GM23338 (cell line): Measurements from ENCODE around the gene LCE2A.

Experiments
- CREB1 ChIP-seq: fragments of 250-450 bp; sonication (Bioruptor Pico); IDR thresholded peaks from 2 replicates; pipeline ENCODE4 v1.5.0; 2020; ENCODE audit warnings: low read depth, mild to moderate bottlenecking, moderate library complexity
- ETS1 ChIP-seq: IDR thresholded peaks from 2 replicates; pipeline ENCODE4 v1.6.1; 2016; ENCODE audit warnings: antibody characterized with exemption
- EZH2 ChIP-seq: fragments of 200-600 bp; sonication (generic); IDR thresholded peaks from one replicate; pipeline ENCODE4 v1.8.0; 2017; ENCODE audit warnings: antibody characterized with exemption, mild to moderate bottlenecking, low read depth; ENCODE audit not compliant: unreplicated experiment
- EZH2phosphoT487 ChIP-seq: fragments of 200-600 bp; sonication (generic); IDR thresholded peaks from one replicate; pipeline ENCODE4 v1.8.1; 2018; ENCODE audit warnings: antibody characterized with exemption; ENCODE audit not compliant: unreplicated experiment
- JUNB ChIP-seq: IDR thresholded peaks from one replicate; pipeline ENCODE4 v1.6.1; 2016; ENCODE audit warnings: antibody characterized with exemption; ENCODE audit not compliant: unreplicated experiment
- NANOG ChIP-seq: IDR thresholded peaks from 2 replicates; pipeline ENCODE4 v1.6.1; 2016; ENCODE audit warnings: antibody characterized with exemption, borderline replicate concordance
- POLR2AphosphoS5 ChIP-seq: IDR thresholded peaks from 2 replicates; pipeline ENCODE4 v1.6.1; 2016; ENCODE audit warnings: antibody characterized with exemption, low read depth
- STAT1 ChIP-seq: IDR thresholded peaks from one replicate; pipeline ENCODE4 v1.6.1; 2016; ENCODE audit warnings: antibody characterized with exemption; ENCODE audit not compliant: unreplicated experiment
- ZNF114 ChIP-seq: fragments of 250-450 bp; sonication (Bioruptor Pico); IDR thresholded peaks from 2 replicates; pipeline ENCODE4 v1.5.0; 2020; ENCODE audit warnings: mild to moderate bottlenecking, moderate library complexity
- TF ChIP-seq, protein P1 (sequence below), 2 experiments: fragments of 200-600 bp in 1 of 2; sonication (generic) in 1 of 2; conservative IDR thresholded peaks; 2 replicates each; pipeline versions ENCODE4 v1.5.1 to v1.6.1; 2016 to 2017; ENCODE audit warnings: antibody characterized with exemption in 2 of 2, low read depth in 2 of 2, mild to moderate bottlenecking in 2 of 2, moderate library complexity in 1 of 2
- TF ChIP-seq, protein P2 (sequence below): IDR thresholded peaks from one replicate; pipeline ENCODE4 v1.6.1; 2018; ENCODE audit warnings: antibody characterized with exemption; ENCODE audit not compliant: unreplicated experiment

GRCh38 chr1:152747831-152748230, 49.7 kb downstream of the LCE2A start:
- TF ChIP-seq, protein P1, sequence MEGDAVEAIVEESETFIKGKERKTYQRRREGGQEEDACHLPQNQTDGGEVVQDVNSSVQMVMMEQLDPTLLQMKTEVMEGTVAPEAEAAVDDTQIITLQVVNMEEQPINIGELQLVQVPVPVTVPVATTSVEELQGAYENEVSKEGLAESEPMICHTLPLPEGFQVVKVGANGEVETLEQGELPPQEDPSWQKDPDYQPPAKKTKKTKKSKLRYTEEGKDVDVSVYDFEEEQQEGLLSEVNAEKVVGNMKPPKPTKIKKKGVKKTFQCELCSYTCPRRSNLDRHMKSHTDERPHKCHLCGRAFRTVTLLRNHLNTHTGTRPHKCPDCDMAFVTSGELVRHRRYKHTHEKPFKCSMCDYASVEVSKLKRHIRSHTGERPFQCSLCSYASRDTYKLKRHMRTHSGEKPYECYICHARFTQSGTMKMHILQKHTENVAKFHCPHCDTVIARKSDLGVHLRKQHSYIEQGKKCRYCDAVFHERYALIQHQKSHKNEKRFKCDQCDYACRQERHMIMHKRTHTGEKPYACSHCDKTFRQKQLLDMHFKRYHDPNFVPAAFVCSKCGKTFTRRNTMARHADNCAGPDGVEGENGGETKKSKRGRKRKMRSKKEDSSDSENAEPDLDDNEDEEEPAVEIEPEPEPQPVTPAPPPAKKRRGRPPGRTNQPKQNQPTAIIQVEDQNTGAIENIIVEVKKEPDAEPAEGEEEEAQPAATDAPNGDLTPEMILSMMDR (conservative IDR thresholded peaks at IDR 0.05; ENCODE audit: low read depth in 2 of 2) = no peak
- no peak for TF ChIP-seq ZNF114
- no peak for TF ChIP-seq POLR2AphosphoS5
- TF ChIP-seq CREB1 = no peak
- TF ChIP-seq, protein P2, sequence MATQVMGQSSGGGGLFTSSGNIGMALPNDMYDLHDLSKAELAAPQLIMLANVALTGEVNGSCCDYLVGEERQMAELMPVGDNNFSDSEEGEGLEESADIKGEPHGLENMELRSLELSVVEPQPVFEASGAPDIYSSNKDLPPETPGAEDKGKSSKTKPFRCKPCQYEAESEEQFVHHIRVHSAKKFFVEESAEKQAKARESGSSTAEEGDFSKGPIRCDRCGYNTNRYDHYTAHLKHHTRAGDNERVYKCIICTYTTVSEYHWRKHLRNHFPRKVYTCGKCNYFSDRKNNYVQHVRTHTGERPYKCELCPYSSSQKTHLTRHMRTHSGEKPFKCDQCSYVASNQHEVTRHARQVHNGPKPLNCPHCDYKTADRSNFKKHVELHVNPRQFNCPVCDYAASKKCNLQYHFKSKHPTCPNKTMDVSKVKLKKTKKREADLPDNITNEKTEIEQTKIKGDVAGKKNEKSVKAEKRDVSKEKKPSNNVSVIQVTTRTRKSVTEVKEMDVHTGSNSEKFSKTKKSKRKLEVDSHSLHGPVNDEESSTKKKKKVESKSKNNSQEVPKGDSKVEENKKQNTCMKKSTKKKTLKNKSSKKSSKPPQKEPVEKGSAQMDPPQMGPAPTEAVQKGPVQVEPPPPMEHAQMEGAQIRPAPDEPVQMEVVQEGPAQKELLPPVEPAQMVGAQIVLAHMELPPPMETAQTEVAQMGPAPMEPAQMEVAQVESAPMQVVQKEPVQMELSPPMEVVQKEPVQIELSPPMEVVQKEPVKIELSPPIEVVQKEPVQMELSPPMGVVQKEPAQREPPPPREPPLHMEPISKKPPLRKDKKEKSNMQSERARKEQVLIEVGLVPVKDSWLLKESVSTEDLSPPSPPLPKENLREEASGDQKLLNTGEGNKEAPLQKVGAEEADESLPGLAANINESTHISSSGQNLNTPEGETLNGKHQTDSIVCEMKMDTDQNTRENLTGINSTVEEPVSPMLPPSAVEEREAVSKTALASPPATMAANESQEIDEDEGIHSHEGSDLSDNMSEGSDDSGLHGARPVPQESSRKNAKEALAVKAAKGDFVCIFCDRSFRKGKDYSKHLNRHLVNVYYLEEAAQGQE = no peak
- no peak for TF ChIP-seq NANOG
- no peak for TF ChIP-seq EZH2
- no peak for TF ChIP-seq JUNB
- no peak for TF ChIP-seq EZH2phosphoT487
- TF ChIP-seq STAT1 = no peak
- TF ChIP-seq ETS1 = no peak
